ENCODE data around the gene BNIPL. TPM values are rescaled to one million over a fixed set of nuclear protein-coding genes. Genes with fewer than 3 reads are reported as not detected.

The BNIPL gene
- total RNA-seq, 1 donor from 2014 or later: 4.2 TPM

DNA sequence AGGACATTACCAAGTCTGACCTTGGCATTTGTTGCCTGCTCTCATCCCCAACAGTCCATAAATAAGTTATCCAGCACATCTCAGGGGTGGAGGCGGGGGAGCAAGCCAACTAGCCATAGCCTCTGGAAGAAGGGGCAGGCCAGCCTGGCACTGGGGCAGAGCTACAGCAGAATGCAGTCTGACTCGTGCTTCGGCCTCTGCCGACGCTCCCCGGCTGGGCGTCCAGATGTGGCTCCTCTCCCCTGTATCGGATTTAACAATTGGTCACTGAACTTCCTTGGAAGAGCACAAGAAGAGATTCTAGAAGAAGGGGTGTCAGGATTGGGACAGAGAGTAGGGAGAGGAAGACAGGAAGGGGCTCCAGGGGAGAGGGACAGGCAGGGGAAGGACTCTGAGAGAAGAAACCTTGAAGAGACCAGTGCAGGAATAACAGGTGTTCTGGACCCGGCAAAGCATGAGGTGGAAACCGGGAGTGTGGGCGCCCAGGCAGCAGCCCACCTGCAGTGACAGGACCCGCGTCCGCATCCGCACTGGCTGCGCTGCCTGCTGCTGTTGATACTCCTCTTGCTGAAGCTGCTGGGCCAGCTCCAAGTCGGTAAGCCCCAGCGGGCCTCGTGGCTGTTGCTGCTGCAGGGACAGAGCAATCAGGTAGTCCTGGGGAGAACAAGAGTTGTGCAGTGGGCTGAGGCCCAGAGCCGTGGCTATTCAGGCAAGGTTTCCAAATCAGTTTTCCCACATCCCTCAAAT lies 39.1 kb upstream of the BNIPL start:
- Mint-ChIP-seq H3K4me3 (no peak overlapping the region), H3K4me1 (no peaks in the 10 kb centered on the region), H3K27ac (no peak overlapping the region), H3K27me3 (ENCODE audit: low read depth) (no peaks in the 10 kb centered on the region), H3K9me3 (no peaks in the 10 kb centered on the region), H3K36me3 (peaks cover 21% of the 10 kb centered on the region)
- TF ChIP-seq, protein P1, sequence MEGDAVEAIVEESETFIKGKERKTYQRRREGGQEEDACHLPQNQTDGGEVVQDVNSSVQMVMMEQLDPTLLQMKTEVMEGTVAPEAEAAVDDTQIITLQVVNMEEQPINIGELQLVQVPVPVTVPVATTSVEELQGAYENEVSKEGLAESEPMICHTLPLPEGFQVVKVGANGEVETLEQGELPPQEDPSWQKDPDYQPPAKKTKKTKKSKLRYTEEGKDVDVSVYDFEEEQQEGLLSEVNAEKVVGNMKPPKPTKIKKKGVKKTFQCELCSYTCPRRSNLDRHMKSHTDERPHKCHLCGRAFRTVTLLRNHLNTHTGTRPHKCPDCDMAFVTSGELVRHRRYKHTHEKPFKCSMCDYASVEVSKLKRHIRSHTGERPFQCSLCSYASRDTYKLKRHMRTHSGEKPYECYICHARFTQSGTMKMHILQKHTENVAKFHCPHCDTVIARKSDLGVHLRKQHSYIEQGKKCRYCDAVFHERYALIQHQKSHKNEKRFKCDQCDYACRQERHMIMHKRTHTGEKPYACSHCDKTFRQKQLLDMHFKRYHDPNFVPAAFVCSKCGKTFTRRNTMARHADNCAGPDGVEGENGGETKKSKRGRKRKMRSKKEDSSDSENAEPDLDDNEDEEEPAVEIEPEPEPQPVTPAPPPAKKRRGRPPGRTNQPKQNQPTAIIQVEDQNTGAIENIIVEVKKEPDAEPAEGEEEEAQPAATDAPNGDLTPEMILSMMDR (IDR thresholded peaks at IDR 0.05; ENCODE audit: unreplicated experiment): no peak
- no peak for DNase-seq (ENCODE audit: low spot score in 2 of 2, unreplicated experiment in 2 of 2)

DNA sequence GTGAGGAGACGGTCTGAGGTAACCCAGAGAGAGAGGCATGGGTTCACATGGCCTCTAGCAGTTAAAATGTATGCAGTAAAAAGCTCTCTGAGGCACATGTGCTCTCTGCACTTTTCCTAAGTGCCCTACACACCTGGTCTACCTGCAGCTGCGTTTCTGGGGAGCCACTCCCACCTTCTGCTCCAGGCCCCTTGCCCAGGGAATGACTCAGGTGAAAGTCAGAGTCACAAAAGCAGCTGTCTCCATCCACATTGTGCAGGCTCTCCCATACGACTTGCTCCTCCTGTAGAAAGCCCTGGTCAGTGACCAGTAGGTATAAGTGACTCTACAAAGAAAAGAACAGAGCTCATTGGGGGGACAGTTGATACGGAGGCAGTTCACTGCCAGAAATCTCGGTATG lies 38.4 kb upstream of the BNIPL start:
- H3K4me1 Mint-ChIP-seq: peaks cover 5% of the 10 kb centered on the region
- H3K27ac Mint-ChIP-seq: no peak overlapping the region
- H3K36me3 Mint-ChIP-seq: peaks cover 21% of the 10 kb centered on the region
- TF ChIP-seq, protein P1 (IDR thresholded peaks at IDR 0.05; ENCODE audit: unreplicated experiment): no peak
- H3K4me3 Mint-ChIP-seq: no peak overlapping the region
- no peaks in the 10 kb centered on the region for H3K9me3 Mint-ChIP-seq
- no peak for DNase-seq (ENCODE audit: low spot score in 2 of 2, unreplicated experiment in 2 of 2)
- no peaks in the 10 kb centered on the region for H3K27me3 Mint-ChIP-seq (ENCODE audit: low read depth)

DNA sequence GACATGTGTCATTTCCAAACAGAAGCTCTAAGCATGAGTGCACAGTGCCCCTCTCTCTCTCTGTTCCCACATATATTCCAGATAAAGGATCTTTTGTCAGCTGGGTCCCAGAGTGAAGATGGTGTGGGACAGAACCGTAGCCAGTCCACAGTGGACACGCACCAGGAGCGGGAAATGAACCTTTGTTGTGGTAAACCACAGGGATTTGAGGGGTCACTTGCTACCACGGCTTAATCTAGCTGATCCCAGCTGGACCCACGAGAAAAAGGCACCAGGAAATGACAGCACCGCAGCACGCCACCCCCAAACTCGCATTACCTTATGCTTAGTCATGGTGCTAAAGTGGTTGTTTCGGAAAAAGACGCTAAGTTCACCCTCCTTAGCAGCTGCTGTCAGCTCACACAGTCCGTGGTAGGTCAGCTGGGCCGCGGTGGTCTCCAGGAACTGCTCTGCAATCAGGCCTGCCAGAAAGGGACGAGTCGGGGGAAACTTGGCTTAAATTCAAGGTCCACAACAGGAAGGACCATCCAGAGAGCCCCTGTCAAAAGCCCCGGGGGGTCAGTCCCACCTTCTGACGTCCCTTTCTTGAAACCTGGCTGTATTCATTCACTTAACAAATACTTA lies 37.2 kb upstream of the BNIPL start:
- no peak overlapping the region for H3K4me3 Mint-ChIP-seq
- DNase-seq (ENCODE audit: low spot score in 2 of 2, unreplicated experiment in 2 of 2): no peak
- no peak overlapping the region for H3K27ac Mint-ChIP-seq
- H3K27me3 Mint-ChIP-seq (ENCODE audit: low read depth): no peaks in the 10 kb centered on the region
- peaks cover 14% of the 10 kb centered on the region for H3K4me1 Mint-ChIP-seq
- H3K36me3 Mint-ChIP-seq: peaks cover 21% of the 10 kb centered on the region
- TF ChIP-seq, protein P1 (IDR thresholded peaks at IDR 0.05; ENCODE audit: unreplicated experiment): no peak
- H3K9me3 Mint-ChIP-seq: no peaks in the 10 kb centered on the region

DNA sequence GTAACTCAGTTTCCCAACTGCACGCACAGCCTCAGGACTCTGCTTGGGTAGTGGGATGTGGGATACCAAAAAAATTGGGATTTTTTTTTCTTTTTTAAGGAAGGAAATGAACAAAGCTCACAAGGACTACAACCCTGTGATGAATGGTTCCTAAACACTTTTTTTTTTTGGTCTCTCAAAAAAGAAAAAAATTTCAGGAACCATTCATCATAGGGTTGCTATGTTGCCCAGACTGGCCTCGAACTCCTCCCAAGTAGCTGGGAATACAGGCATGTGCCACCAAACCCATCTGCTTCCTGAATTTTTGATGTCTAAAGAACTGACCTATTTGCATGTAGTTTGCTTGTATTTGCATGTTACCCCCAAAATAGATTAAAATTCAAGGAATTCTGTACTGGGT lies 36.5 kb upstream of the BNIPL start:
- H3K9me3 Mint-ChIP-seq: no peaks in the 10 kb centered on the region

DNA sequence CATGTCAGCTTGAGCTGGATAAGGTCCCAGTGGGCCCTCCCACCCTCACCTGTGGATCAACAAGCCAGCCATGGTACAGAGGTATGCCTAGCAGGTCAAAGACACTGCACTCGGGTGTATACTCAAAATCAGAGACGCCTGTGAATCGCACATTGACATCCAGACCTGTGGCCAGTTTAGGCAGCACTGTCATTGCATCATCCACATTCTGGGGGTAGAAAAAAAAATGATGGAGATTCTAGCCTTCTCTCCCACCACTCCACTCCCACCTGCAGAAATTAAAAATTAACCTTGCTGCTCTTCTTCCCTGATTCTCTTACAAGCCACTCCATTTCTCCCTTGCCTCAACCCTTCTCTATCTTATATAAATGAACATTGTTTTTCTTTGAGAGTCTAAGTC lies 36.0 kb upstream of the BNIPL start:
- TF ChIP-seq, protein P1 (IDR thresholded peaks at IDR 0.05; ENCODE audit: unreplicated experiment): no peak
- Mint-ChIP-seq H3K9me3 (no peaks in the 10 kb centered on the region), H3K4me1 (peaks cover 23% of the 10 kb centered on the region), H3K36me3 (peaks cover 21% of the 10 kb centered on the region), H3K4me3 (no peak overlapping the region), H3K27me3 (ENCODE audit: low read depth) (no peaks in the 10 kb centered on the region), H3K27ac (no peak overlapping the region)
- no peak for DNase-seq (ENCODE audit: low spot score in 2 of 2, unreplicated experiment in 2 of 2)

More for the DNA sequence above, 36.5 kb upstream of the BNIPL start:
- Mint-ChIP-seq H3K4me1 (peaks cover 20% of the 10 kb centered on the region), H3K27ac (no peak overlapping the region), H3K27me3 (ENCODE audit: low read depth) (no peaks in the 10 kb centered on the region), H3K36me3 (peaks cover 21% of the 10 kb centered on the region), H3K4me3 (no peak overlapping the region)
- TF ChIP-seq, protein P1 (IDR thresholded peaks at IDR 0.05; ENCODE audit: unreplicated experiment): no peak
- DNase-seq (ENCODE audit: low spot score in 2 of 2, unreplicated experiment in 2 of 2): no peak
